Breast epithelium (tissue), 3 donors: Measurements from ENCODE around the gene OCA2.

Experiments used
- CTCF ChIP-seq, 3 donors: fragments of 450-650 bp; IDR thresholded peaks; one replicate each; pipeline ENCODE4 v1.5.1; 2016 to 2017; ENCODE audit warnings: antibody characterized with exemption in 3 of 3, mild to moderate bottlenecking in 3 of 3, moderate library complexity in 3 of 3
- POLR2A ChIP-seq: fragments of 450-650 bp; IDR thresholded peaks from one replicate; pipeline ENCODE4 v1.6.1; 2016; ENCODE audit warnings: antibody characterized with exemption, mild to moderate bottlenecking, moderate library complexity
- POLR2AphosphoS5 ChIP-seq, 3 donors: sonication (generic); formaldehyde crosslinking; IDR thresholded peaks; one replicate each; pipeline ENCODE4 v1.6.1; 2017; ENCODE audit warnings: antibody characterized with exemption in 3 of 3

- TF ChIP-seq CTCF (IDR thresholded peaks at IDR 0.05) = no peak
- no peak for TF ChIP-seq POLR2A
- TF ChIP-seq POLR2AphosphoS5 (IDR thresholded peaks at IDR 0.05) = no peak
Observed at GRCh38 chr15:27989427-27989826, 109.7 kb downstream of the OCA2 start.
